ENCODE measurements around the gene LDLRAD4. TPM values are rescaled to one million over a fixed set of nuclear protein-coding genes. Genes with fewer than 3 reads are reported as not detected.

The LDLRAD4 gene
- total RNA-seq, 1 donor, result 0.43 TPM

DNA sequence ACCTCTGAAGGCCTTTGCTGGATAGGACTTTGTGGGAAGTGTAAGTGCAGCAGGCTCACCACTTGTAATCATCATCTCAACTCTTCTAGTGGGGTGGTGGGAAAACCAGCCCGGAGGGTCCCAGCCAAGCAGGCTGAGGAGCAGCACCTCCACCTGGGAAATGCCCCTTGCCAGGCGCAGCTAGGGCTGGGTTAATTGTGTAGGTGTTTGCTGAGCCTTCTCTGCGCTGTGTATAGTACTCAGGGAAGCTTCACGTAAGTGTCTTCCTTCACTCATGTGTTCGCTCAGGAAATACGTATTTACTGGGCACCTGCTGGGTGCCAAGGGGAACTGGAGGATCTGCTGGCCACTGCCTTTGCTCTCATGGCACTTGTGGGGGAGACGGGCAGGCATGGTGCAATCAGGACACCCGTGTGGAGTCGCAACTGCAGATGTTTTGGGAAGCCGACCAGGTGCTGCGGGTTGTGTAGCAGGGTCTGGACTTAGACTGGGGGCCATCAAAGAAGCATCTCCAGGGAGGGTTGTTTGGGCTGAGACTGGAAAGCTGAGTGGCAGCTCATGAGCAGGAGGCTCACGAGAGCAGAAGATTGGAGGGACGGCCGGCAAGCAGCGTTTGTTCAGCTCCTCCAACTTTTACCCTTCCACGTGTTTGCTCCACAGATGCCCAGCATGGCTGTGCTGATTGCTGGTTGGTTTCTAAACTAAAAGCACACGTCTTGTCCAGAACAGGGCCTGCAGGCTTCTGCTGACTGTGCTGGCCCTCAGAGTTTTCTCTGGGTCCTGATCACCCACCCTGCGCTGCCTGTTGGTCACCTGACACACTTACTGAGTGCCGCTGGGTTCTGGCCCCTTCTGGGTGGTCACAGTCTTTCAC is 164.6 kb downstream of the LDLRAD4 start:
- DNase-seq (ENCODE audit: low read depth), result no peak
- TF ChIP-seq CTCF (IDR thresholded peaks at IDR 0.05; ENCODE audit: insufficient read depth, low read depth, low read length), result no peak
- H3K4me3 ChIP-seq (ENCODE audit: low read depth, low read length), result no peak overlapping the region

GRCh38 chr18:13386891-13387801 is 168.6 kb downstream of the LDLRAD4 start:
- TF ChIP-seq CTCF (IDR thresholded peaks at IDR 0.05; ENCODE audit: insufficient read depth, low read depth, low read length), result no peak
- no peak overlapping the region for H3K4me3 ChIP-seq (ENCODE audit: low read depth, low read length)
- no peak for DNase-seq (ENCODE audit: low read depth)

DNA sequence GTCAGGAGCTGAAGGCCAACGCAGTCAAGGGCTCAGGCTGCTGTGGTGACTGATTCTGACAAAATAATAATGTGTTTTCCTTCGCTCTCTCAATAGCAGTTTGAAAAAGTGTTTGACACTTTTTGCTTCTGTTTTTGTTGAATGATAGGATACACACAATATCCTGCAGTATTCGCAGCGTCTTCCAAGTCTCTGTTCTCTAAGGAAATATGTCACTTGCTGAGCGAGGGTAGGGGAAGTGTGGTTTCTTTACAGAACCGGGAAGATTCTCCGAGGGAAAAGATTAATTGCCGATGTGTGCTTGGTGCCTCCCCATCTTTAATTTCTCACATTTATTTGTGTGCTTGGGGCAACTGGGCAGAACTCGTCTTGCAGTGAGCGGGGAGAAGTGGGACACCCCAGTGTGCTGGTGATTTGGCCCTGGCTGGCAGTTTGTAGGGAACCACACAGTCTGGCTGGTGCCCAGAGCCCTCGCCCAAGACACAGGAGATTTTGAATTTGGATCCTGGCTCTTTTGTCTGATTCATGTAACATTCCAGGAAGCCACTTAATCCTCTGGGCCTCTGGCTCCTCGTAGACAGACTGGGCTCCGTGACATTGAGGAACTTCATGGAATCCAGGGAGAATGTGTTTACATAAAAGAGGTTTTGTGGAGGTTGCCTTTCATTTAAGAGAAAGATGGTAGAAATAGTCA is 169.4 kb downstream of the LDLRAD4 start:
- no peak overlapping the region for H3K4me3 ChIP-seq (ENCODE audit: low read depth, low read length)
- no peak for TF ChIP-seq CTCF (IDR thresholded peaks at IDR 0.05; ENCODE audit: insufficient read depth, low read depth, low read length)
- no peak for DNase-seq (ENCODE audit: low read depth)

DNA sequence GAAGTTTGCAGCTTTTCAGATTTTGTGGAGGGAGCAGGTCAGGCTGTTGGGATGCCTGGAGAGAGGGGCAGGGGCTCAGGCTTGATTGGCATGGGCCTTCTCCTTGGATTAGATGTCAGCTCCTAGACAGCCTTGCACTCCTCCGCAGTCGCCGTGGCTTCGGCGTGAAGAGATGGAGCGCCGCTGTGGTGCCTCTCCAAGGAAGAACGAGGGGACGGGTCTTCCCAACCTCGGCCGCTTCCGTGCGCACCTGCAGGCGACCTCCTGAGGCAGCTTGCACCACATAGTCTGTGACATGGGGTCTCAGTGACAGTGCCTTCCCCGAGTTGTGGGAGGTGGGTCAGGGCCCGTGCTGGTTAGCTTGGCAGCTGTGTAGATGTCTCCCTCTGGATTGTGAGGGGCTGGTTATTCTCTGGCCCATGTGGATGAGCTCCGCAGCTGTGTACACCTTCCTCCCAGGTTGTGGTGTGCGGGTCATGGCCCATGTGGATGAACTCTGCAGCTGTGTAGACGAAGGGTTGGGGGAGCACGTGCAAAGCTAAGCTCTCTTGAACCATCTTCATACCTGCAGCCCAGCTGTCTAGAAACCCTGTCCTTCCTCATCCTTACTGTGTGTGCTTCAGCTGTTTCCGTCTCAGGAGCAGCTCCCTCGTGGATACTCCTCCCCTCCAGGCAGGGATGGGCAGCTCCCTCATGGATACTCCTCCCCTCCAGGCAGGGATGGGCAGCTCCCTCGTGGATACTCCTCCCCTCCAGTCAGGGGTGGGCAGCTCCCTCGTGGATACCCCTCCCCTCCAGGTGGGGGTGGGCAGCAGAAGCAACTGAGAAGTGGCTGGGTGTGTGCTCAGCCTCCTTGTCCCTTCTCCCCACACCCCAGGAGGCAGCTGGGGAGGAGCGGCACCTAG is 170.3 kb downstream of the LDLRAD4 start:
- no peak for DNase-seq (ENCODE audit: low read depth)
- no peak overlapping the region for H3K4me3 ChIP-seq (ENCODE audit: low read depth, low read length)
- no peak for TF ChIP-seq CTCF (IDR thresholded peaks at IDR 0.05; ENCODE audit: insufficient read depth, low read depth, low read length)

GRCh38 chr18:13389491-13390131 is 171.1 kb downstream of the LDLRAD4 start:
- no peak overlapping the region for H3K4me3 ChIP-seq (ENCODE audit: low read depth, low read length)
- no peak for TF ChIP-seq CTCF (IDR thresholded peaks at IDR 0.05; ENCODE audit: insufficient read depth, low read depth, low read length)
- DNase-seq (ENCODE audit: low read depth), result no peak

All from fibroblast of villous mesenchyme (primary cell).